Stimulated activated naive B cell treated with anti-CD40 and anti-IgM and Interleukin-4, amounts not matched to agents 10 μg/mL and 1 μg/mL and 100 μg/mL, for 72 hours (primary cell): ENCODE measurements around the gene SAA1.

Experiments
- ATAC-seq, 2 donors: fragments of 150-1000 bp; cut with Tn5 transposase; replicated peaks; 2 replicates each; pipeline ENCODE4 v1.10.0; 2021; ENCODE audit warnings: moderate library complexity in 1 of 2
- DNase-seq: peaks from one replicate; pipeline ENCODE4 v3.0.0; 2021
- H3K27ac Mint-ChIP-seq: one replicate; pipeline ENCODE4 v1.8.0; 2022; ENCODE audit warnings: mild to moderate bottlenecking, mixed read lengths
- H3K27me3 Mint-ChIP-seq, 2 donors: one replicate each; pipeline ENCODE4 v1.8.0; 2022; ENCODE audit warnings: mixed read lengths in 2 of 2
- H3K36me3 Mint-ChIP-seq, 2 donors: one replicate each; pipeline ENCODE4 v1.8.0; 2022; ENCODE audit warnings: mixed read lengths in 2 of 2, mild to moderate bottlenecking in 1 of 2
- H3K4me1 Mint-ChIP-seq, 2 donors: one replicate each; pipeline ENCODE4 v1.8.0; 2022; ENCODE audit warnings: mixed read lengths in 2 of 2, mild to moderate bottlenecking in 1 of 2
- H3K4me3 Mint-ChIP-seq, 2 donors: one replicate each; pipeline ENCODE4 v1.8.0; 2022; ENCODE audit warnings: mild to moderate bottlenecking in 2 of 2, mixed read lengths in 2 of 2, moderate library complexity in 1 of 2
- H3K9me3 Mint-ChIP-seq, 2 donors: one replicate each; pipeline ENCODE4 v1.8.0; 2022; ENCODE audit warnings: mixed read lengths in 2 of 2, mild to moderate bottlenecking in 1 of 2

Gene SAA1

GRCh38 chr11:18309691-18310090 is 43.6 kb downstream of the SAA1 start:
- H3K27ac Mint-ChIP-seq: no peak overlapping the region

GRCh38 chr11:18310800-18311340 is 44.8 kb downstream of the SAA1 start:
- peaks cover 22 to 29% of the 10 kb centered on the region in 2 donors for H3K4me1 Mint-ChIP-seq
- peaks cover 35 to 44% of the 10 kb centered on the region in 2 donors for H3K36me3 Mint-ChIP-seq
- peak overlapping the region; percentile 90 for H3K27ac Mint-ChIP-seq
- no peaks in the 10 kb centered on the region for H3K9me3 Mint-ChIP-seq
- H3K27me3 Mint-ChIP-seq: no peaks in the 10 kb centered on the region
- H3K4me3 Mint-ChIP-seq: peak overlapping the region; percentile 29 to 59
- peak; percentile 89 to 92 for ATAC-seq
- no peak for DNase-seq

More at GRCh38 chr11:18309691-18310090, 43.6 kb downstream of the SAA1 start:
- Mint-ChIP-seq H3K4me1 (peaks cover 17 to 29% of the 10 kb centered on the region in 2 donors), H3K9me3 (no peaks in the 10 kb centered on the region), H3K36me3 (peaks cover 40% of the 10 kb centered on the region in 2 donors), H3K4me3 (no peak overlapping the region), H3K27me3 (no peaks in the 10 kb centered on the region)
- no peak for ATAC-seq
- DNase-seq: no peak

- Mint-ChIP-seq H3K4me1 (peaks cover 23 to 29% of the 10 kb centered on the region in 2 donors), H3K4me3 (peak overlapping the region in 1 of 2 donors; percentile 35), H3K27me3 (no peaks in the 10 kb centered on the region), H3K9me3 (no peaks in the 10 kb centered on the region), H3K27ac (peak overlapping the region; percentile 31), H3K36me3 (peaks cover 24 to 37% of the 10 kb centered on the region in 2 donors)
- ATAC-seq (no peak), DNase-seq (no peak)
Measured at GRCh38 chr11:18312012-18312411, 45.9 kb downstream of the SAA1 start.

GRCh38 chr11:18312663-18313420 is 46.8 kb downstream of the SAA1 start:
- Mint-ChIP-seq H3K4me1 (peaks cover 23 to 29% of the 10 kb centered on the region in 2 donors), H3K27ac (peak overlapping the region; percentile 9), H3K4me3 (no peak overlapping the region), H3K36me3 (peaks cover 31 to 42% of the 10 kb centered on the region in 2 donors), H3K9me3 (no peaks in the 10 kb centered on the region), H3K27me3 (no peaks in the 10 kb centered on the region)
- no peak for DNase-seq
- ATAC-seq: peak; percentile 51 to 61

GRCh38 chr11:18313965-18314763 is 48.1 kb downstream of the SAA1 start:
- peaks cover 30 to 40% of the 10 kb centered on the region in 2 donors for H3K4me1 Mint-ChIP-seq
- H3K27ac Mint-ChIP-seq: no peak overlapping the region
- no peak overlapping the region for H3K4me3 Mint-ChIP-seq
- ATAC-seq (no peak), DNase-seq (no peak)
- no peaks in the 10 kb centered on the region for H3K9me3 Mint-ChIP-seq
- peaks cover 28 to 46% of the 10 kb centered on the region in 2 donors for H3K36me3 Mint-ChIP-seq
- no peaks in the 10 kb centered on the region for H3K27me3 Mint-ChIP-seq

- Mint-ChIP-seq H3K27me3 (no peaks in the 10 kb centered on the region), H3K27ac (peak overlapping the region; percentile 71), H3K4me3 (no peak overlapping the region), H3K4me1 (peaks cover 38 to 48% of the 10 kb centered on the region in 2 donors), H3K9me3 (no peaks in the 10 kb centered on the region), H3K36me3 (peaks cover 34 to 53% of the 10 kb centered on the region in 2 donors)
- DNase-seq: no peak
- ATAC-seq: no peak
Measured at GRCh38 chr11:18314784-18315523, 48.9 kb downstream of the SAA1 start.

DNA sequence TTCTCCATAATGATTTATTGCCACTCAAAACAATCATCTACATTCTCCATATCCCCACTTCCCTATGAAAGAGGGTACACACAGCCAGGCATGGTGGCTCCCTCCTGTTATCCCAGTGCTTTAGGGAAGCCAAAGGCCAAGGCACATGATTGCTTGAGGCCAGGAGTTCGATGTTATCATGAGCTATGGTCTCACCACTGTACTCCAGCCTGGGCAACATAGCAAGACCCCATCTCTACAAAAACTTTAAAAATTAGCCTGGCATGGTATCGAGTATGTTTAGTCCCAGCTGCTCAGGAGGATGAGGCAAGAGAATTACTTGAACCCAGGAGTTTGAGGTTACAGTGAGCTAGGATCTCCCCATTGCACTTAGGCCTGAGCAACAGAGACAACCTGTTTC is 49.8 kb downstream of the SAA1 start:
- peaks cover 30 to 49% of the 10 kb centered on the region in 2 donors for H3K36me3 Mint-ChIP-seq
- no peak for DNase-seq
- peaks cover 36 to 52% of the 10 kb centered on the region in 2 donors for H3K4me1 Mint-ChIP-seq
- no peaks in the 10 kb centered on the region for H3K27me3 Mint-ChIP-seq
- no peak overlapping the region for H3K27ac Mint-ChIP-seq
- no peak for ATAC-seq
- H3K4me3 Mint-ChIP-seq: no peak overlapping the region
- no peaks in the 10 kb centered on the region for H3K9me3 Mint-ChIP-seq

DNA sequence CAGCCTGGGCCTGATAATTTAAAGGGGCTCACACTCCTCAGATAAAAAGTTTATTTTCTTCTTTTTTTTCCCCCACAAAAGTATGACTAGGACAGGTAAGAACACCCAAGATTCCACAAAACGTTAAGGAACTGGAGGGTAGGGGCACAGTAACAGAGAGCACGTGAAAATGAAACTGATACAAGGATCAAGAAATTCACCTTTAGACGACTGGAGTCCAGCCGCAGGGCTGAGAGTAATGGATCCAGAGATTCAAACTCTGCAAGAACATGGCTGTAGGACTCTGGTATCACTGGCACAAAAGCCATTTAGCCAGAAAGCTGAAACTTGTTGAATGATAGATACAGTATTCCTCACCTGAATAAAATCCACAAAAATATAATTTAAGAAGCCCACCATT is 51.5 kb downstream of the SAA1 start:
- Mint-ChIP-seq H3K27ac (no peak overlapping the region), H3K36me3 (peaks cover 23 to 40% of the 10 kb centered on the region in 2 donors), H3K4me3 (no peak overlapping the region), H3K9me3 (no peaks in the 10 kb centered on the region), H3K27me3 (no peaks in the 10 kb centered on the region), H3K4me1 (peaks cover 35 to 43% of the 10 kb centered on the region in 2 donors)
- DNase-seq: no peak
- no peak for ATAC-seq
